HepG2 (cell line): ENCODE measurements around the gene SOS2. TPM values are rescaled to one million over a fixed set of nuclear protein-coding genes. Genes with fewer than 3 reads are reported as not detected.

Source experiments
- ATF3 ChIP-seq: sonication (generic); formaldehyde crosslinking; IDR thresholded peaks from 2 replicates; pipeline ENCODE4 v1.4.0; 2020; ENCODE audit warnings: missing genetic modification reagents
- BATF2 ChIP-seq: sonication (generic); formaldehyde crosslinking; IDR thresholded peaks from 2 replicates; pipeline ENCODE4 v1.8.0; 2022; ENCODE audit warnings: mild to moderate bottlenecking, missing genetic modification reagents, moderate library complexity
- ETV5 ChIP-seq: IDR thresholded peaks from 2 replicates; pipeline ENCODE4 v1.6.1; 2018; ENCODE audit warnings: missing biosample characterization, missing genetic modification reagents, inconsistent platforms, borderline replicate concordance
- FOSL2 ChIP-seq: sonication (generic); formaldehyde crosslinking; IDR thresholded peaks from 2 replicates; pipeline ENCODE4 v1.4.0; 2020; ENCODE audit warnings: missing genetic modification reagents
- FOXA3 ChIP-seq: IDR thresholded peaks from 2 replicates; pipeline ENCODE4 v1.6.1; 2016; ENCODE audit warnings: missing genetic modification reagents, missing compliant biosample characterization
- GABPB1 ChIP-seq: IDR thresholded peaks from 2 replicates; pipeline ENCODE4 v1.6.1; 2016; ENCODE audit warnings: mild to moderate bottlenecking, missing genetic modification reagents, moderate library complexity, missing compliant biosample characterization
- GMEB2 ChIP-seq: IDR thresholded peaks from 2 replicates; pipeline ENCODE4 v1.6.1; 2016; ENCODE audit warnings: missing biosample characterization, missing genetic modification reagents, low read depth
- GRHL1 ChIP-seq: sonication (generic); formaldehyde crosslinking; conservative IDR thresholded peaks from 2 replicates; pipeline ENCODE4 v1.8.0; 2022; ENCODE audit warnings: missing genetic modification reagents
- KLF15 ChIP-seq: sonication (generic); formaldehyde crosslinking; IDR thresholded peaks from 2 replicates; pipeline ENCODE4 v1.8.1; 2023; ENCODE audit warnings: borderline replicate concordance, mild to moderate bottlenecking, inconsistent platforms, missing genetic modification reagents, mixed read lengths
- NFATC3 ChIP-seq: sonication (generic); formaldehyde crosslinking; IDR thresholded peaks from 2 replicates; pipeline ENCODE4 v1.5.1; 2020; ENCODE audit warnings: mild to moderate bottlenecking, missing genetic modification reagents
- NFKBIZ ChIP-seq: IDR thresholded peaks from 2 replicates; pipeline ENCODE4 v1.6.1; 2018; ENCODE audit warnings: missing genetic modification reagents, missing compliant biosample characterization
- POLR2AphosphoS2 ChIP-seq: IDR thresholded peaks from 2 replicates; pipeline ENCODE4 v1.6.1; 2011; ENCODE audit warnings: low read depth, low read length, improper control_type of control experiment
- POLR2G ChIP-seq: fragments of 200-400 bp; formaldehyde crosslinking; IDR thresholded peaks from 2 replicates; pipeline ENCODE4 v1.6.1; 2018; ENCODE audit warnings: mild to moderate bottlenecking, low read depth, low read length, moderate library complexity
- RFXANK ChIP-seq: IDR thresholded peaks from 2 replicates; pipeline ENCODE4 v1.6.1; 2016
- ZBTB10 ChIP-seq: sonication (generic); formaldehyde crosslinking; IDR thresholded peaks from 2 replicates; pipeline ENCODE4 v1.4.0; 2020; ENCODE audit warnings: missing genetic modification reagents, borderline replicate concordance
- ZFAT ChIP-seq: sonication (generic); formaldehyde crosslinking; conservative IDR thresholded peaks from 2 replicates; pipeline ENCODE4 v1.8.1; 2023; ENCODE audit warnings: missing genetic modification reagents, inconsistent platforms
- ZFX ChIP-seq: sonication (generic); formaldehyde crosslinking; IDR thresholded peaks from 2 replicates; pipeline ENCODE4 v1.4.0; 2020; ENCODE audit warnings: mild to moderate bottlenecking, low read depth, missing genetic modification reagents, moderate library complexity
- ZMYM4 ChIP-seq: sonication (generic); formaldehyde crosslinking; IDR thresholded peaks from 2 replicates; pipeline ENCODE4 v1.8.1; 2023; ENCODE audit warnings: mild to moderate bottlenecking, missing genetic modification reagents
- ZNF136 ChIP-seq: sonication (generic); formaldehyde crosslinking; IDR thresholded peaks from 2 replicates; pipeline ENCODE4 v1.8.1; 2022; ENCODE audit warnings: low read depth, mild to moderate bottlenecking, moderate library complexity, missing genetic modification reagents
- ZNF232 ChIP-seq: sonication (generic); formaldehyde crosslinking; IDR thresholded peaks from 2 replicates; pipeline ENCODE4 v1.4.0; 2020; ENCODE audit warnings: missing genetic modification reagents, borderline replicate concordance
- ZNF451 ChIP-seq: sonication (generic); formaldehyde crosslinking; IDR thresholded peaks from 2 replicates; pipeline ENCODE4 v1.5.0; 2020; ENCODE audit warnings: mild to moderate bottlenecking, missing genetic modification reagents
- ZNF557 ChIP-seq: sonication (generic); formaldehyde crosslinking; IDR thresholded peaks from 2 replicates; pipeline ENCODE4 v1.4.0; 2020; ENCODE audit warnings: missing genetic modification reagents
- ZNF615 ChIP-seq: sonication (generic); formaldehyde crosslinking; IDR thresholded peaks from 2 replicates; pipeline ENCODE4 v1.5.0; 2020; ENCODE audit warnings: mild to moderate bottlenecking, missing genetic modification reagents, borderline replicate concordance
- polyA plus RNA-seq, 8 experiments: library from polyadenylated mRNA; depleted of rRNA in 3 of 8; stranded (reverse) in 7 of 8; unstranded in 1 of 8; fragments of >200 nt; fragmentation: Illumina TruSeq in 4 of 8; extraction: Trizol in 4 of 8; gene quantifications; 2 replicates each; pipeline versions ENCODE4 v1.2.1 to v1.2.3, GENCODE V29; 2011 to 2016; ENCODE audit warnings: low read depth in 4 of 8, missing spikeins in 1 of 8, mixed read lengths in 1 of 8; ENCODE audit not compliant: insufficient read depth in 1 of 8
- total RNA-seq, 5 experiments: library from RNA; depleted of rRNA; stranded (reverse); fragments of >200 nt; fragmentation: Illumina TruSeq; extraction: Trizol; gene quantifications; 2 replicates each; pipeline ENCODE4 v1.2.3, GENCODE V29; 2016; ENCODE audit warnings: low read depth in 1 of 5

Gene SOS2
- total and polyA plus RNA-seq, 2 of the 13 experiments (the other 11 are each of a cell fraction or from before 2014, with no cell fraction given): 9.3 to 12.1 TPM

- TF ChIP-seq ZBTB10: peak; percentile 42; the same call in 1 of the 2 replicates
- TF ChIP-seq POLR2G: peak; percentile 96
- no peak for TF ChIP-seq ZFAT (CRISPR knock-in tag)
- TF ChIP-seq ZNF557 (CRISPR knock-in tag): 0 out of 2 replicates have a peak, but pooled peaks have one; percentile 33
- peak; percentile 92 for TF ChIP-seq GABPB1 (CRISPR knock-in tag)
- no peak; the same call in none of the 2 replicates for TF ChIP-seq ZNF232
- peak; percentile 73; the same call in 1 of the 2 replicates for TF ChIP-seq POLR2AphosphoS2
- peak; percentile 64 for TF ChIP-seq ZFX
- peak; percentile 88 for TF ChIP-seq GMEB2 (CRISPR knock-in tag)
- TF ChIP-seq FOSL2 (CRISPR knock-in tag): peak; percentile 45; the same call in 1 of the 2 replicates
- TF ChIP-seq NFATC3 (CRISPR knock-in tag): 0 out of 2 replicates have a peak, but pooled peaks have one; percentile 46
- TF ChIP-seq NFKBIZ (CRISPR knock-in tag): peak; percentile 47; the same call in 1 of the 2 replicates
- 0 out of 2 replicates have a peak, but pooled peaks have one; percentile 18 for TF ChIP-seq ZNF136
- TF ChIP-seq RFXANK (CRISPR knock-in tag): no peak
- TF ChIP-seq ZMYM4 (CRISPR knock-in tag): peak; percentile 94
- no peak for TF ChIP-seq BATF2 (CRISPR knock-in tag)
- 0 out of 2 replicates have a peak, but pooled peaks have one; percentile 31 for TF ChIP-seq ZNF451 (CRISPR knock-in tag)
- 0 out of 2 replicates have a peak, but pooled peaks have one; percentile 35 for TF ChIP-seq KLF15
- TF ChIP-seq ZNF615: no peak
- TF ChIP-seq ATF3 (CRISPR knock-in tag): no peak
- peak; percentile 89 for TF ChIP-seq ETV5 (CRISPR knock-in tag)
- TF ChIP-seq GRHL1: no peak
- TF ChIP-seq FOXA3: peak; percentile 65
These were observed 115.0 kb downstream of the SOS2 start, which contains the start of gene VCPKMT (continued) for GRCh38 chr14:50116181-50116956.
